GM23338 (cell line): ENCODE measurements around the gene NCR3LG1.

ENCODE experiments used
- CTCF ChIP-seq, 2 experiments: fragments of 200-600 bp in 1 of 2; sonication (generic) in 1 of 2; conservative IDR thresholded peaks; 2 replicates each; pipeline versions ENCODE4 v1.5.1 to v1.6.1; 2016 to 2017; ENCODE audit warnings: antibody characterized with exemption in 2 of 2, low read depth in 2 of 2, mild to moderate bottlenecking in 2 of 2, moderate library complexity in 1 of 2
- REST ChIP-seq: IDR thresholded peaks from one replicate; pipeline ENCODE4 v1.6.1; 2018; ENCODE audit warnings: antibody characterized with exemption; ENCODE audit not compliant: unreplicated experiment

GRCh38 chr11:17415523-17416104 is 64.0 kb downstream of the NCR3LG1 start:
- no peak for TF ChIP-seq REST
- no peak for TF ChIP-seq CTCF (conservative IDR thresholded peaks at IDR 0.05; ENCODE audit: low read depth in 2 of 2)
